GM21786 (cell line): ENCODE results near the gene ZNRD2.
A peak's percentile ranks its signal among the peaks of the same experiment; 100 is the strongest.

Experiments
- ATAC-seq: cut with Tn5 transposase; IDR thresholded peaks from one replicate; pipeline ENCODE4 v1.9.1; 2021; ENCODE audit not compliant: unreplicated experiment

ZNRD2 gene

DNA sequence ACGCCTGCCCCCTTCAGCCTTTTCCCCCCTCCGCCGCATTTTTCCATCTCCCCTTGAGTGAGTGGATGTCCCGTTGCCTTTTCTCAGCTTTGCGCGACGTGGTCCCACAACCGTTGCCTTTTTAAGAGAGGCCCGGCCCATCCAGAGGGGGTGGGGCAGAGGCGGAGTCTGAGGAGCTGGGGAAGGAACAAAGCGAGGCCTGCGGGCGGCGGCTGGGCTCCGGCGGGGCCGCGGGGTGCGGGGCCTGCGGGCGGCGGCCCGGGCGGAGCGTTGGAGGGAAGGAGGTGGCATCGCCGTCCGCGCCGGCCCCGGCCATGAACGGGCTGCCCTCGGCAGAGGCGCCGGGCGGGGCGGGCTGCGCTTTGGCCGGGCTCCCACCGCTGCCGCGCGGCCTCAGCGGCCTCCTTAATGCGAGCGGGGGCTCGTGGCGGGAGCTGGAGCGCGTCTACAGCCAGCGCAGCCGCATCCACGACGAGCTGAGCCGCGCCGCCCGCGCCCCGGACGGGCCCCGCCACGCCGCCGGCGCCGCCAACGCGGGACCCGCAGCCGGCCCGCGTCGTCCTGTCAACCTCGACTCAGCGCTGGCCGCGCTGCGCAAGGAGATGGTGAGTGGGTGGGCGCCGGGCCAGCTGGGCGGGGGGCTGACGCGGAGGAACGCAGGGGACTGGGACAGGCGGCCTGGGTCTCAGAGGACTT is 2.2 kb downstream of the ZNRD2 start, which contains the start of gene FAM89B:
Gene FAM89B (plus strand): TSS at position 183 of the 696 bp plus-strand sequence. CDS start 132 bp downstream, at position 315.
- no peak for ATAC-seq

DNA sequence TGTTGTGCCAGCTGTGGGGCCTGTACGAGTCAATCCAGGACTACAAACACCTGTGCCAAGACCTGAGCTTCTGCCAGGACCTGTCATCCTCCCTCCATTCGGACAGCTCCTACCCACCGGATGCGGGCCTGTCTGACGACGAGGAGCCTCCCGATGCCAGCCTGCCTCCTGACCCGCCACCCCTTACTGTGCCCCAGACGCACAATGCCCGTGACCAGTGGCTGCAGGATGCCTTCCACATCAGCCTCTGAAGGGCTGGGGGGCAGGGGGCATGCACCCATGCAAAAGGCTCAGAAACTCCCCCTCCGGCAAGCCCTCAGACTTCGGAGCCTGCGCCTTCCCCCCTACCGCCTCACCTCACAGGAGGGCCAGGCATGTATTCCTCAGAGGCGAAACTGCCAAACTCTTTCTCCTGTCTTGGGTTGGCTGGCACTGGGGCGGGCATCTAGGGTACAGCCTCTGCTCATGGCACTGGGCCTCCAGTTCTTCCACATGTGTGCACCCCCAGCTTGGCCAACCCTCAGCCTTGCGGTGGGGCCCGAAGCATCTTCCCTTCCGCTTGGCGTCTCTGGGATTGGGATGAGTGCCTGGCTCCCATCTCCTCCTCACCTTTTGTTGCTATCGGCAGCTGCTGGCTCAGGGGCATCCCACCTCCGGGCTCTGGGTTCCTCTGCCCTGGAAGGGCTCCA is 3.3 kb downstream of the ZNRD2 start:
- no peak for ATAC-seq

DNA sequence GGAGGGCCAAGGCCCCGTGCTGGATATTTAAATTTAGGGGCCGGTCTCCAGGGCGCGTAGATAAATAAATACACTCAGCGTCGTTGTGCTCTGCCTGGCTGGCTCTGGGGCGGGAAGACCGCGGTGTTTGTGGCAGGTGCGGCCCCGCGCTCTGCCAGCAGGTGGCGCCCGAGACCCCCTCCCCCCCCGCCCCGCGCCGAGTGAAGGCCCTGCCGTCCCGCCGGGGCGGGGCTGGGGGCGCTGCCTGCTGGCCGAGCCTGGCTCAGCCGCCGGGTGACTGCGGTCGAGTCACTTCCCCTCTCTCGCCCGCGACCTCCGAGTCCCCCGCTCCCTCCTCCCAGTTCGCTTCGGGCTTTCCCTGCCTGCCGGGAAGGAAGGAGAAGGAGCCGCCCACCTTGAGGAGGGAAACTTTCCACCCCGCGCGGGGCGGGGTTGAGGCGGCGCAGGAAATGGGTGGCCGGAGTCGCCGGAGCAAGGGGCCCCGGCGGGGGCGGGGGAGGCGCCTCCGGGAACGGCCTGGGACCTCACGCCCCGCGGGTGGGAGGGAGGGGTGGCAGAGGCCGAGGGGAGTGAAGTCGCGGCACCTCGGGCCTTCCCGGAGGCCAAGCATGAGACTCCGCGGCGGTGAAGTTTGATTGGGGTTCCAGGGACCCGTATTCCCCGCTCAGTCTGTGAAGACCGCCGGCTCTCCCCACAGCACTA is 4.0 kb downstream of the ZNRD2 start:
- ATAC-seq: peak; percentile 27

DNA sequence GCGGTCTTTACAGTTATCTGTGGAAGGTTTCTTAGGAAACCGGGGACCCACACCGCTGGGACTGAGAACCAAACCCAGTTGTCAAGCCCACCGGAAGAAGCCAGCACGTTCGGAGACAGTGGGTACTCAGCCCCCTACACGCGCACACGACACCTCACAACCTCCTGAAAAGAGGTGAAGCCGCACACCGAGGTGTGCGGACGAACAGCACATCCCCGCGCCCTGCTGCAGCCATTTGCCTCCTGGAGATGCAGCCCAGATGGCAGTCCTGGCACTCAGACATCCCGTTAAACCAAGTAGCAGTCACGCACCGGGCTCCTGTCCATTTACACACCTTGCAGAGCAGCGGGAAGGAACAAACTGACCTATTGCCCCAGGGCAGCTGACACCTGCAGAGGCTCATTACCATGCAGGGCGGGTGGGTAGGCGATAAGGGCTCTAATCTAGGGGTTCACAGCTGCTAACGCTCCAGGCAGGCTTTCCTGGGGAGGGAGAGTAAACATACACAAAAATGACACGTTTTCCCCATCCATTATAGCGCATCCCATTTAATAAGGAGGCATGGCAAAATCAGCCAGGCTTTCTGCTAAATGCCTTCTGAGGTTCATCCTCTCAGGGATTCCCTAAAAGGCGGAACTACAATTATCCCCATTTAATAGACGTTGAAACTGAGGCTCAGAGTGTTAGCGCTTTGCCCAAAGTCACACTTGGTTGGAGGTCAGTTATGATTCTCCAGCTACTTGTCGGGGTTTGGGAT is 4.7 kb downstream of the ZNRD2 start:
- no peak for ATAC-seq

DNA sequence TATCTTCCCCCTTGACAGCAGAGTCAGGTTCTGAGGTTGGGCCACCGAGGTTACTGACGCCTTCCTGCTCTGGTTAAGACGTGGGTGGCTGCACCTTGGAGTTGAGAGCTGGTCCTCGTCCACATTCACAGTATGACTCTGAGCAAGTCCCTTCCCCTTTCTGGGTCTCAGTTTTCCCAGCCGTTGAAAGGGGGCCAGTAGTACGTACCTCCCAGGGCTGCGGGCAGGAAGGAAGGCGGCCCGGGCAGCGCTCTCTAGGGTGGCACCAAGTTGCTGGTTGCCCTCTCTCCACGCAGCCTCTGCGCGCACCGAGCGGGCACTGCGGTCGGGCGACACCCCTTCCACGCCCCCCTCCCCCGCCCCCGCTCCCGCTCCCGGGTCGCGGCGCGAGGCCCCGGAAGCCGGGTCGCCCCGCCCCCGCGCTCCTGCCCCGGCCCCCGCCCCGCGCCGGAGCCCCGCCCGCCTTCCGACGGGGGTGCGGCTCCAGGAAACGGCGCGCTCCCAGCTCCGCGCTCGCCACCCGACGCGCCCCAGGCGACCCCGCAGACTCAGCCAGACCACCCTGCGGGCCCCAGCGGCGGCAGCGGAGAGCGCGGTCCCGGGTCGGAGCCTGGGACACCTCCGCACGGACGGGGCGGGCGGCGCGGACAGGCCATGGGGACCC is 5.4 kb downstream of the ZNRD2 start, which contains the start of gene EHBP1L1:
Gene EHBP1L1 (plus strand): TSS at position 486 of the 664 bp plus-strand sequence. CDS start 250 bp downstream, outside the sequence.
- no peak for ATAC-seq

DNA sequence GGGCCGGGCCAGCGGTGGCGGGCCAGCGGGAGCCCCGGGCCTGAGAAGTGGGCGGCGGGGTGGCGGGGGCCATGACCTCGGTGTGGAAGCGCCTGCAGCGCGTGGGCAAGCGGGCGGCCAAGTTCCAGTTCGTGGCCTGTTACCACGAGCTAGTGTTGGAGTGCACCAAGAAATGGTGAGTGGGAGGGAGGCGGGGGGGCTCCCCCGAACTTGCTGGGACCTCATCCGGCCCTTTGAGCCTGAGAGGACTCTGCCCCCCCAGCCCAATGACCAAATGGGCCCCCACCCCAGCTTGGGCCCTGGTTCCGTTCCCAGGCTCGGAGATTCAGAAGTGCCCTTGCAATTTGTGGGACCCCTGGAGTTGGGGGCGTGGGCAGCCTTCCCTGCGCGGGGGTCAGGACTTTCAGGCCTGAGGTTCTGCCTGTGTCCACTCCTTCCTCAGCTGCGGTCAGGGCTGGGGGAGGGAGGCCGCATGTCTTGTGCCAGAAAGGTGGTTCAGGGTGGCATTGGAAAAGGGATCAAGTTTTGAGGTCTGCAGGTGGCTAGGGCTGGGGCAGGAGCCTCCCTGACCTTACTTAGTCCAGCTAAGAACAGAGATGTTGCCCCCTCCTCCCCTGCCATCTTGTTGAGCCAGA is 6.1 kb downstream of the ZNRD2 start:
- no peak for ATAC-seq

DNA sequence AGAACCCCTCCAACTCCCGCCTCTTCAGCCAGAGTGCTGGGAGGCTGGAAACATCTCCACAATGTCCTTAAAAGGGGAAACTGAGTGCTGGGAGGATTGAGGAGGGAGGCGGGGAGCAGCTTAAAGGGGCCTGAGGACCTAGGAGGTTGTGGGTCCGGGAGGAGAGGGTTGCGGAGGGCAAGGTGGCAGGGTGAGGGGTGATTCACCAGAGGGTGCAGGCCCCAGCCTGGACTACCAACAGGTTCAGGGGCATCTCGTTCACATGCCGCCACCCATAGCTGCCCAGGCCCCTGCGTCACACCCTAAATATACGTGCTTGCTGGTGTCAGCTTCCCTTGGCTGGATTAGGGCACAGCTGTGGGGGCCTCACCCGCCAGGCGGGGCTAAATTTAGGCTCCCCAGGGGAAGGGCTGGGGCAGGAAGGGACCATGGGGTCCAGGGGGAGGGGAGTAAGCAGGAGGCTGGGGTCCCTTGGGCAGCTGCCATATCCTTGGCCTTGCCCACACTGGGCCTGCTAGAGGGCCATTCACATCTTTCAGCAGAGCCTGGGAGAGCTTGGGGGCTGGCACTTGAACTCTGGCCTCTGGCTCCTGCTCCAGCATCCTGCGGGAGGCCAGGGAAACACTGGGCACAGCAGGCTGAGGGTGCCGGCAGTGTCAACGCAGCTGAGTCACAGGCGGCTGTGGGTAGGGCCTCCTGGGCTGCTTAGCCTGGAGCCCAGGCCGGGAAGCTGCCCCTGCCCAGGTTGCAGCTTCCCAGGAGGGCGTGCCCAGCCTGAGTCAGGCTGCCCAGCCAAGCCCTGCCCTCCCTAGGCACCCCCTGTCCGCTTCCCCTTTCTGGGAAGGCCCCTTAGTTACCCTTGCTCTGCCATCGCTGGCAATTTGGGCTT is 6.8 kb downstream of the ZNRD2 start:
- no peak for ATAC-seq

DNA sequence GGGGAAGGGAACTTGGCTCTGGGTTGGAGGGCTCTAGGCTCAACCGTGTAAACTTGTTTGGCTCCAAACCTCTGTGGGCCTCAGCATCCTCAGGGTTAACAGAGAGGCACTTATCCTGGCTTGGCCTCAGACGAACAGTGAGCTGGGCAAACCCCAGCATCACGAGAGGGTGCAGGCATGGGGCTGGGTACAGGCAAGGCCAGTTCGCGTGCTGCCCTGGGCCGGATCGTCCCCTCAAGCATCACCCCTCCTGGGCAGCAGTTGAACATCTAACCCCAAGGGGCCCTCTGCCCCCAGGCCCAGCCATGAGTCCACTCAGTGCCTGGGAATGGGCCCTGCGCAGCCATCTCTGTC is 7.5 kb downstream of the ZNRD2 start:
- no peak for ATAC-seq

DNA sequence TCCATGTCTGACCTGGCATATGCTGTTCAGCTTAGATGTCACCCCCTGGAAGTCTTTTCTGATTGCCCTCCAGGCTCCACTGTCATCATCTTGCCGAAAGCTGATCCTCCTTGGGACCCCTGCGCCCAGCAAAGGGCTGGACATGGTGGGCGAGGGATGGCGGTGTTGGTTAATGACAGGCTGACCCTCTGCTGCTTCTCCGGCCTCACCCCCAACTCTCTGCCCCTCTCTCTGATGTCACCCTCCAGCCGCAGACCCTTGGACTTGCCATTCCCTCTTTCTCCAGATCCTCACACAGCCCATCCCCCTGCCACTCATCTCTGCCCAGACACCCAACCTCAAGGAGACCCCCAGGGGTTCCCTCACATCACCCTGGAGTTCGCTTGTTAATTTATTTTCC is 7.9 kb downstream of the ZNRD2 start:
- ATAC-seq: no peak

DNA sequence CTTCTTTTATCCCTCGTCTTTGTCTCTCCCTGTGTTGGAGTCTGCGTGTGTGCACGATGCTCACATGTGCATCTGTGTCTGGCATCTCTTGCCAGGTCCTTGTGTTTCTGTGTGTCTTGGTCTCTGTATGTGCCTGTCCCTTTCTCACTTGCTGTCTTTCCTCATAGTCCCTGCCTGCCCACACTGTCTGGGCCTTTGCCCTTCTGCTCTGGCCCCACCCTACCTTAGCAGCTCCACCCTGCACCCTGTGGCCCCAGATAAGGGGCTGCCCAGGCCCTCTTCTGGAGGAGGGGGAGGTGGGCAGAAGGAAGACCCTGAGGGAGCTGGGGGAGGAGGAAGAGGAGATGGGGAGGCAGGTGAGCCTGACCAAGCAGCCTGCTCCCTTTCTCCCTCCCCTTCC is 8.4 kb downstream of the ZNRD2 start:
- ATAC-seq: no peak

DNA sequence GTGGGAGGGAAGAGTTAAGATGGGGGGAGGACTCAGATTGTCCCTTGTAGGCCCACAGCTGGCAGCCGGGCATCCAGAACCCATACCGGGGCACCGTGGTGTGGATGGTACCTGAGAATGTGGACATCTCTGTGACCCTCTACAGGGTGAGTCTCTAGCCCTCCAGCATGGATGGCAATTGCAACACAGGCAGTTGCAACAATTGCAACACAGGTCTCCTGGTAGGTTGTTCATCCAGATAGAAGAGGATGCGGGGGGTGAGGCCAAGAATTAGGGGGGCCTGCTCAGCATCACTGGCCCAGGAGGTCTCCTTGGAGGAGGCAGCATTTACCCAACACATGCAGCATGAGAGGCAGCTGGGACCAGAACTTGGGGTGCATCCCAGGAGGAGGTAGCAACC is 9.0 kb downstream of the ZNRD2 start:
- ATAC-seq: no peak

DNA sequence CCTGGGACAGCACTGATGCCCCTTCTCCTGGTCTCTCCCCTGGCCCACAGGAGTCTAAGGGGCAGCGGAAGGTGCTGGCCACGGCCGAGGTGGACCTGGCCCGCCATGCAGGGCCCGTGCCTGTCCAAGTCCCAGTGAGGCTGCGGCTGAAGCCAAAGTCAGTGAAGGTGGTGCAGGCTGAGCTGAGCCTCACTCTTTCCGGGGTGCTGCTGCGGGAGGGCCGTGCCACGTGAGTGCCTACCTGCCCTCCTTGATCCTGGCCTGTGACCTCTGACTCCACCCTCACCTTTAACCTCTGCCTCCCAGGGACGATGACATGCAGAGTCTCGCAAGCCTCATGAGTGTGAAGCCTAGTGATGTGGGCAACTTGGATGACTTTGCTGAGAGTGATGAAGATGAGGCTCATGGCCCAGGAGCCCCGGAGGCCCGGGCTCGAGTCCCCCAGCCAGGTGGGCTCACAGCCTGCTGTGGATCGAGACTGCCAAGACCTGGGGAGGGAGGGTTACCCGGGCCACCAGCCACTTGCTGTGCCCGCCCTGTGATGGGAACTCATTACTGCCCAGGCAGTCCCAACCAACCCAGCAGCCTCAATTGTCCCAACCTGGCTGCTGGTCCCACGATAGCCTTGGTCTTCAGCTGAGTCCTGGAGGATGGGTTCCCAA is 9.9 kb downstream of the ZNRD2 start:
- ATAC-seq: no peak

DNA sequence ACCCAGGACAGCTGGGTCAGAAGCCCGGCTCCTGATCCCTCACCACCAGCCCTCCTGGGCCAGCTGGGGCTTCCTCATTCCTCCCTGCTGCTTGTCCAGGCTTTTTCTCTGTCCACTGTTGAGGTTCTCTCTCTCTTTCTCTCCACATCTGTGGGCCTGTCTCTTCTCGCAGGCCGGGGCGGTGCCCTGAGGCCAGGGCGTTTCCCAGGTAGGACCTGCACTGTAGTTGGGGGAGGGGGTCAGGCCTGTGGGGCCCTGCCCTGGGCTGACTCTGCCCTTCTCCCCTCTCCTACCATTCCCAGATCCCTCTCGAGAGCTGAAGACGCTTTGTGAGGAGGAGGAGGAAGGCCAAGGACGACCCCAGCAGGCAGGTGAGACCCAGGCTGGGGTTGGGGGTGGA is 10.5 kb downstream of the ZNRD2 start:
- ATAC-seq: no peak

DNA sequence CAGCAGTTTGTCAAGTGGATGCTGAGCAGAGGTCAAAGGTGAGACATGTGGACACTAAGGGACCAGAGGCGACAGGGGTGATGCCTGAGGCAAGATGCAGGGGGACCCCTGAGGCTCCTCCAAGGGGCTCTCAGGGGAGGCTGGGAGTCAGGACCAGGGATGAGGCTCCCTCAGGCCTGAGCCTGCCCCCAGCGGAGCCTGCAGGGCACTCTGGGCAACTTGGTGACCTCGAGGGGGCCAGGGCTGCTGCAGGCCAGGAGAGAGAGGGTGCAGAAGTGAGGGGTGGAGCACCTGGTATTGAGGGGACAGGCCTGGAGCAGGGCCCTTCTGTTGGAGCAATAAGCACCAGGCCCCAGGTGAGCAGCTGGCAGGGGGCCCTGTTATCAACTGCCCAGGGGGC is 11.7 kb downstream of the ZNRD2 start:
- no peak for ATAC-seq

DNA sequence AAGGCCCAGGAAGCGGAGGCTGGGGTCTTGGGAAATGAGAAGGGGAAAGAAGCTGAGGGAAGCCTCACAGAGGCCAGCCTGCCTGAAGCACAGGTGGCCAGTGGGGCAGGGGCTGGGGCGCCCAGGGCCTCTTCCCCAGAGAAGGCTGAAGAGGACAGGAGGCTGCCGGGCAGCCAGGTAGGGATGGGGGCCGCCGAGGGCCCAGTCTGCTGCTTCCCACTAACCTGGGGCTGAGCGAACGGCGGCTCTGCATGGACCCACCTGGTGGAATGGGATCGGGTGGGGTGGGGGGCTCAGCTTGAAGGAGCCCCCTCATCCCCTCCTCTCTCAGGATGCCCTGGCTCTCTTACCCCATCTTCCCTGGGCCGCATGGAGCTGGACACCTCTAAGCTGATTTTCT is 13.3 kb downstream of the ZNRD2 start:
- no peak for ATAC-seq

DNA sequence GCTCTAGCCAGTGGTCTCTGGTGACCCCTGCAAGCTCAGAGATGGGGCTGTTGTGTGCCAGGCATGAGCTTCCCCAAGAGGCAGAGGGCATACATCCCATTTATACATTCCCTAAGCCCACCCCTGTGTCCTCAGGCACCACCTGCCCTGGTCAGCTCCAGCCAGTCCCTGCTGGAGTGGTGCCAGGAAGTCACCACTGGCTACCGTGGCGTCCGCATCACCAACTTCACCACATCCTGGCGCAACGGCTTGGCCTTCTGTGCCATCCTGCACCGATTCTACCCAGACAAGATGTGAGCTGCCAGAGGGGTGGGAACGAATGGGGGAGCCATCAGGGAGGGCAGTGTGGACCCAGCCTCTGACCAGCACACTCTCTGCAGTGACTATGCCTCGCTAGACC is 13.8 kb downstream of the ZNRD2 start:
- no peak for ATAC-seq

DNA sequence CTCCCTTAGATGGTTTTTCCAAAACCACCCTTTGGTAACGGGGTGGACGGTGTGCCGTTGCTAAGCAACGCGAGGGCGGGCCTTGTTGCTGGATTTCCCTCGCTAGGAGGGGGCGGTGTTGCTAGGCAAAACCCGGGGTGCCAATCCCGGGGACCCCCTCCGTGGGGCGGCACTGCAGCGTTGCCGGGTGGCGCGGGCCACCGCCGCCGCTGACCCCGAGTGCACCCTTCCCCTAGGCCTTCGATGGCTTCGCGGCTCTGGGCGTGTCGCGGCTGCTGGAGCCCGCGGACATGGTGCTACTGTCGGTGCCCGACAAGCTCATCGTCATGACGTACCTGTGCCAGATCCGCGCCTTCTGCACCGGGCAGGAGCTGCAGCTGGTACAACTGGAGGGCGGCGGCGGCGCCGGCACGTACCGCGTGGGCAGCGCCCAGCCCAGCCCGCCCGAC is 14.5 kb downstream of the ZNRD2 start:
- ATAC-seq: no peak

DNA sequence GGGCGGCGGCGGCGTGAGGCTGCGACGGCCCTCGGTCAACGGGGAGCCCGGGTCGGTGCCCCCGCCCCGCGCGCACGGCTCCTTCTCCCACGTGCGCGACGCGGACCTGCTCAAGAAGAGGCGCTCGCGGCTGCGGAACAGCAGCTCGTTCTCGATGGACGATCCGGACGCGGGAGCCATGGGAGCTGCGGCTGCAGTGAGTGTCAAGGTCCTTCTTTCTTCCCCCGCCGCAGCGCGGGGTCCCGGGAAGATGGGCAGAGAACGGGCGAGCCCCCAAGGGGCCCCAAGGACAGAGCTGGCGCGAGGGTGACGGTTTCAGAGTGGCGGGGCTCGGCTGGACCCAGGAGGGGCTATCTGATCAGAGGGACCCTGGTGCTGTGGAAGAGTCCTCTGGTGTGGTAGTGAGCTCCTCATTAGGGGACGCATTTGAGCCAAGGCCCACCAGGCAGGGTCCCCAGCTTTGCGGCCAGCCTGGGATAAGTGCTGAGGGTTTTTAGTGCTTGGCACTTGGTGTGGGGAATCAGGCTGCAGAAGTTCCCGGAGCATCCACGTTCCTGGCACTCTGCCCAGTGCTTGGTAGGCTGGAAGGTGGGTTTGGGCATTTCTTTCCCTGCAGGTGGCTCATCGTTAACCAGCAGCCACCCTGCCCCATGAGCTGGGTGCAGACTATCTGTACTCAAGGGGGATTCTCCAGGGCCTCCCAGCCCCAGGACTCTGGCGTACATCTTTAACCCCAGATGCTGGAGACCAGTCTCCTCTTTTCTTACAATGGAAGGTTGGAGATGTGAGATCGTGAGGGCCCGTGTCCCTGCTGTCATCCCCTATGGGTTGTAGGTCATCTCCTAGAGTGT is 15.3 kb downstream of the ZNRD2 start:
- ATAC-seq: no peak
